HPDE6-E6E7 (cell line): ENCODE results near the gene KRTAP9-9.
A peak's percentile ranks its signal among the peaks of the same experiment; 100 is the strongest.
"Not testable (repeated sequence)": the region's sequence is repeated elsewhere in the genome, so short reads cannot be mapped to it uniquely, and the experiment has no call there.

Source experiments
- DNase-seq: peaks from one replicate; pipeline ENCODE4 v3.0.0; 2011; ENCODE audit warnings: missing footprints; ENCODE audit errors: extremely low spot score

KRTAP9-9 gene

DNA sequence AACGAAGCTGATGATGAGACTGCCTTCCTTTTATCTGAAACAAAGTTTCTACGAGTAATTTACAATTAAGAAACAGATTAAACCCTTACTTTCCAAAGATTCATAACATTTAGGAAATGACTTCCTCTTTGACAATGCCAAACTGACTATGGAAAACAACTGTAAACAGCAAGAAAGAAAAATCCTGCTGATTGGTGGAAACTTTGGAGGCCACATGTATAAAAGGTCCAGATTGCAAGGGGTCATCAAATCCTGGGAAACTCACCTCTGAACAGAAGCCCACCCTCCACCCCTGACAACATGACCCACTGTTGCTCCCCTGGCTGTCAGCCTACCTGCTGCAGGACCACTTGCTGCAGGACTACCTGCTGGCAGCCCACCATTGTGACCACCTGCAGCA is 9.9 kb downstream of the KRTAP9-9 start, which contains the start of gene KRTAP9-6:
Gene KRTAP9-6 (plus strand): TSS at position 301 of the 400 bp plus-strand sequence. CDS start 0 bp downstream, at position 301.
- no peak for DNase-seq

DNA sequence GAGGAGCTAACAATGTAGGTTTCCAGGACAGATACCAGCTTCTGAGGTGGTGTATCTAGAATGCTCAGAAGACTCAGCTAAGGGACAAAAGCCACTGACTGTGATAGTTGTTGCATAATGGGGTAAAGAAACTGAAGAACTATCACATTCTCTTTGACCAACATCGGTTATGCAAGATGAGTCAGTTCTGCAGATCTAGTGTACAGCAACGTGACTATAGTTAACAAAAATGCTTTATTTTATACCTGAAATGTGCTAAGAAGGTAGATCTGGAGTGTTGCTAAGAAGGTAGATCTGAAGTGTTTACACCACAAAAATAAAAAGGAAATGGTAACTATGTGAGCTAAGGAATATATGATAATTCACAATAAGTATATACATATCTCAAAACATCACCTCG is 12.5 kb downstream of the KRTAP9-9 start:
- peak; percentile 10 for DNase-seq

DNA sequence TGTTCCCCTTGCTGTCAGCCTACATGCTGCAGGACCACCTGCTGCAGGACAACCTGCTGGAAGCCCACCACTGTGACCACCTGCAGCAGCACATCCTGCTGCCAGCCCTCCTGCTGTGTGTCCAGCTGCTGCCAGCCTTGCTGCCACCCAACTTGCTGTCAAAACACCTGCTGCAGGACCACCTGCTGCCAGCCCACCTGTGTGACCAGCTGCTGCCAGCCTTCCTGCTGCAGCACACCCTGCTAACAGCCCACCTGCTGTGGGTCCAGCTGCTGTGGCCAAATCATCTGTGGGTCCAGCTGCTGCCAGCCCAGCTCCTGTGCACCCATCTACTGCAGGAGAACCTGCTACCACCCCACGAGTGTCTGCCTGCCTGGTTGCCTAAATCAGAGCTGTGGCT is 16.1 kb downstream of the KRTAP9-9 start:
- not testable (repeated sequence) for DNase-seq

- DNase-seq = no peak
These were observed 16.7 kb downstream of the KRTAP9-9 start for GRCh38 chr17:41271858-41272257.

DNA sequence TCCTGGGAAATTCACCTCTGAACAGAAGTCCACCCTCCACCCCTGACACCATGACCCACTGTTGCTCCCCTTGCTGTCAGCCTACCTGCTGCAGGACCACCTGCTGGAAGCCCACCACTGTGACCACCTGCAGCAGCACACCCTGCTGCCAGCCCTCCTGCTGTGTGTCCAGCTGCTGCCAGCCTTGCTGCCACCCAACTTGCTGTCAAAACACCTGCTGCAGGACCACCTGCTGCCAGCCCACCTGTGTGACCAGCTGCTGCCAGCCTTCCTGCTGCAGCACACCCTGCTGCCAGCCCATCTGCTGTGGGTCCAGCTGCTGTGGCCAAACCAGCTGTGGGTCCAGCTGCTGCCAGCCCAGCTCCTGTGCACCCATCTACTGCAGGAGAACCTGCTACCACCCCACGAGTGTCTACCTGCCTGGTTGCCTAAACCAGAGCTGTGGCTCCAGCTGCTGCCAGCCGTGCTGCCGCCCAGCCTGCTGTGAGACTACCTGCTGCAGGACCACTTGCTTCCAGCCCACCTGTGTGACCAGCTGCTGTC is 20.5 kb downstream of the KRTAP9-9 start, which contains the start of gene KRTAP9-7:
Gene KRTAP9-7 (plus strand): TSS at position 51 of the 543 bp plus-strand sequence. CDS start 0 bp downstream, at position 51.
- DNase-seq = not testable (repeated sequence)

GRCh38 chr17:41278176-41278955 is 23.2 kb downstream of the KRTAP9-9 start:
- DNase-seq = no peak

GRCh38 chr17:41284043-41284442 is 28.9 kb downstream of the KRTAP9-9 start:
- DNase-seq = no peak

DNA sequence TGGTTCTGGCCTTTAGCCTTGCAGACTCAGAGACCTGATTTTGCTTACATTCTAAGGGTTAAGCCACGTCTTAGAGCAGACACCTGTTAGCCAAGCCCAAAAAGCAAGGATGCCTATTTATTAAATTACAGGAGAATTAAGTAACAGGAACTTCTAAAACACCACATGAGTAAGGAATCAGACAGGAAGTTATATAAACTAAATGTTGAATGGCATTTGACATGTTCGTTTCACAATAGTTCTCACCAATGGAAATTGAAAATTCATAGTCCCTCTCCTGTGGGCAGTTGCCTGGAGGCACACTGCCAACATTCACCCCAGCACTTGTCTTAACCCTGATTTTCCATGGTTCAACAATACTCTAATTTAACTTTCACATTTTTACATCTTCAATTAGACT is 29.4 kb downstream of the KRTAP9-9 start:
- no peak for DNase-seq

DNA sequence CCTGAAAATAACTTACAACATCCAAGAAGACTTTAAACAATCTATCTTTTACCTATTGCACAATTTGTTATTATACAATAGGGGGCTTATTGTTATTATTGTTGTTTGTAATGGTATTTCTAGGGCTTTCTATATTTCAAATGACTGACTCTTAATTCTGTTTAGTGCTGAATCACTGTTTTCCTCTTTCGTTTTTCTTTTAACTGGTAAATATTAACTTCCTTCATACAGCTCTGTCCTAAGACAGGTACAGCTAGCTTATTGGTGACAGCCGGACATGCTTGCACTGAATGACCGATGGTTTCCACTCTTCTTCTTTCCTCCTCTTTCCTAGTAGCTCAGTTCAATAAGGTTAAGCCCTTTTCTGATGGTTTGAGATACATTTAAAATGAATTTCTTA is 31.9 kb downstream of the KRTAP9-9 start:
- DNase-seq = no peak

DNA sequence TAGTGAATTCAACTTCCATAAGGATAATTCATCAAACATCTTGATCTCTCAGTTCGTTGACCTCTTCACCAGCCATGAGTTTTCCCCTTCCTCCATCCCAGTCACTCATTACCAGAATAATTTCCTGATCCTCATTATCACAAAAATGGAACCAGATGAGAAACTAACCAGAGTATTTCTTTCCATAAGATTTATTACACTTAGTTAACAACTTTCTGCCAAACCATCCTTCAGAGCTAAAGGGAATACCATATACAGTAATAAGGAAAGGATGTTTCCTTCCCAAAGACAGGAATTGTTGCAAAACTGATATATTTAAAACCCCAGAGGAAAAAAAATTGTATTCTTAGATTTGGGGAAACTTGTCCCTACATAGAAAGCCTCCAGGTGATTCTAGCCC is 38.8 kb downstream of the KRTAP9-9 start:
- no peak for DNase-seq

DNA sequence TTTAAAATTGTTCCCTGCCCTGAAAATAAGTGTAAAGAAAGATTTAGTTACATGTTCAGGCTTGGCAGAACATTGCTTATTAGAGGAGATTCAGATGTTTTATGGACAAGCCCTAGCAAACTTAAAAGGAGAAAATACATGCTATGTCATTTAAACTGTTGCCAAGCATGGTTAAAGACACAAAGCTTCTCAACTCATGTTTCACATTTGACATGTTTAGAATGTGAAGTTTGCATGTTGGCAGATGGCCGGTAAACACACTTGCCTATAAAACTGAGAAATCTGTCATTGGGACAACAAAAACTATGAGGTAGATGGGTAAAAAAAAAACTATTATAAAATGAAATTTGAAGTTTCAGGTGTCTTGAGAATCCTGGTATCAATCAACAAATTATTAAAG is 41.7 kb downstream of the KRTAP9-9 start:
- no peak for DNase-seq

DNA sequence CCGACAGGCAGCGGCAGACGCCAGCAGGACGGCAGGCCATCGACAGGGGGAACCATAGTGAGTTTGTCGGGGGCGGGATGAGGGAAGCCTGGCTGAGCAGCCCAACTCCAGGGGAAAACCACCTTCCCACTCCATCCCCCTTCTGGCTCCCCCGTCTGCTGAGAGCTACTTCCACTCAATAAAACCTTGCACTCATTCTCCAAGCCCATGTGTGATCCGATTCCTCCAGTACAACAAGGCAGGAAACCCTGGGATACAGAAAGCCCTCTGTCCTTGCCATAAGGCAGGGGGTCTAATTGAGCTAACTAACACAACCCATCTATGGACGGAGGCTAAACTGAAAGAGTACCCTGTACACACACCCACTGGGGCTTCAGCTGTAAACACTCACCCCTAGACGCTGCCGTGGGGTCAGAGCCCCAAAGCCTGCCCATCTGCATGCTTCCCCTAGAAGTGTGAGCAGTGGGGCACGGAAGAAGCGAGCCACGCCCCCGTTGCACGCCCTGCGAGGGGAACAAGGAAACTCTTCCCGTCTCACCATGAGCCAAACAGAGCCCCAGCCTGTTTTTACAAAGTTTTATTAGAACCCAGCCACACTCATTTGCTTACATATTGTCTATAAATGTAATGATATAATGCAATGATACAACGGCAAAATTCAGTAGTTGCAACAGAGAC is 43.4 kb downstream of the KRTAP9-9 start:
- no peak for DNase-seq

GRCh38 chr17:41301204-41301790 is 46.1 kb downstream of the KRTAP9-9 start:
- DNase-seq = peak; percentile 79

GRCh38 chr17:41301916-41302901 is 47.0 kb downstream of the KRTAP9-9 start, which contains the start of gene KRTAP29-1:
Gene KRTAP29-1, minus strand, starts transcription at chr17:41302851. Its CDS starts 0 bp downstream, at chr17:41302851.
- no peak for DNase-seq

- no peak for DNase-seq
These were observed 47.8 kb downstream of the KRTAP9-9 start for GRCh38 chr17:41302981-41303380.

GRCh38 chr17:41304091-41304490 is 48.9 kb downstream of the KRTAP9-9 start:
- no peak for DNase-seq
